A673 (cell line): ENCODE measurements around the gene AP1AR. TPM values are rescaled to one million over a fixed set of nuclear protein-coding genes. Genes with fewer than 3 reads are reported as not detected.
"Not testable (repeated sequence)": the region's sequence is repeated elsewhere in the genome, so short reads cannot be mapped to it uniquely, and the experiment has no call there.

Experiments used
- BruUV-seq: library from RNA; stranded (reverse); fragments of 400-500 nt; replicated peaks from 2 replicates; lab custom pipeline; 2021; lab: Mats Ljungman, UMichigan
- CTCF ChIA-PET: fragments of 300-600 bp; sonication (Branson Sonifier 250); formaldehyde crosslinking; loops from one replicate; lab custom pipeline; 2022; ENCODE audit warnings: antibody characterized with exemption; lab: Charles Lee
- POLR2A ChIA-PET: fragments of 300-600 bp; sonication (Branson Sonifier 250); formaldehyde crosslinking; loops from one replicate; lab custom pipeline; 2022; ENCODE audit warnings: antibody characterized with exemption; ENCODE audit not compliant: low non-redundant PET; lab: Charles Lee
- DNase-seq: peaks from one replicate; pipeline ENCODE4 v3.0.0-alpha.2; 2015; ENCODE audit warnings: low spot score
- H3K27ac ChIP-seq: fragments of 200-600 bp; sonication (generic); 2 replicates; pipeline ENCODE4 v1.5.1; 2016; ENCODE audit warnings: mixed run types, low read depth, mild to moderate bottlenecking, mixed read lengths, antibody characterized with exemption, low read length; ENCODE audit not compliant: poor library complexity, severe bottlenecking
- H3K27me3 ChIP-seq: fragments of 200-600 bp; sonication (generic); replicated peaks from 2 replicates; pipeline ENCODE4 v1.6.1; 2017; ENCODE audit warnings: mixed run types, low read depth, mild to moderate bottlenecking, mixed read lengths, antibody characterized with exemption, low read length; ENCODE audit not compliant: insufficient read depth, poor library complexity
- H3K36me3 ChIP-seq: fragments of 200-600 bp; sonication (generic); 2 replicates; pipeline ENCODE4 v1.6.1; 2016; ENCODE audit warnings: mixed run types, mild to moderate bottlenecking, mixed read lengths, antibody characterized with exemption, low read length; ENCODE audit not compliant: insufficient read depth, poor library complexity, severe bottlenecking
- H3K4me1 ChIP-seq: fragments of 200-600 bp; sonication (generic); 2 replicates; pipeline ENCODE4 v1.6.1; 2017; ENCODE audit warnings: mixed run types, mild to moderate bottlenecking, mixed read lengths, antibody characterized with exemption, low read length; ENCODE audit not compliant: insufficient read depth, poor library complexity, severe bottlenecking
- H3K4me3 ChIP-seq: fragments of 200-600 bp; sonication (generic); 2 replicates; pipeline ENCODE4 v1.5.1; 2016; ENCODE audit warnings: low read depth, mixed run types, mild to moderate bottlenecking, mixed read lengths, low read length; ENCODE audit not compliant: poor library complexity, severe bottlenecking
- H3K9me3 ChIP-seq: fragments of 200-600 bp; sonication (generic); 2 replicates; pipeline ENCODE4 v1.6.1; 2016; ENCODE audit warnings: mixed run types, low read depth, mild to moderate bottlenecking, mixed read lengths, antibody characterized with exemption, low read length; ENCODE audit not compliant: poor library complexity, severe bottlenecking
- EZH2 ChIP-seq: fragments of 200-600 bp; sonication (generic); IDR thresholded peaks from 2 replicates; pipeline ENCODE4 v1.6.1; 2017; ENCODE audit warnings: borderline replicate concordance, low read depth, mild to moderate bottlenecking, mixed read lengths, antibody characterized with exemption, low read length; ENCODE audit not compliant: poor library complexity, severe bottlenecking
- intact Hi-C: fragments of 100-400 bp; cut with micrococcal nuclease; formaldehyde crosslinking; loops from one replicate; pipeline ENCODE4 v1.10.0; 2022; ENCODE audit not compliant: unreplicated experiment
- total RNA-seq: library from RNA; stranded (reverse); gene quantifications from 2 replicates; pipeline ENCODE4 v1.2.3, GENCODE V29; 2021
- TF ChIP-seq, protein P1 (sequence below): fragments of 300-800, 200-600 bp; sonication (generic); conservative IDR thresholded peaks from 2 replicates; pipeline ENCODE4 v1.5.1; 2017; ENCODE audit warnings: low read depth, mild to moderate bottlenecking, antibody characterized with exemption, low read length, moderate library complexity, mixed read lengths

AP1AR gene
- total RNA-seq, 1 experiment from 2014 or later: 24.9 TPM

DNA sequence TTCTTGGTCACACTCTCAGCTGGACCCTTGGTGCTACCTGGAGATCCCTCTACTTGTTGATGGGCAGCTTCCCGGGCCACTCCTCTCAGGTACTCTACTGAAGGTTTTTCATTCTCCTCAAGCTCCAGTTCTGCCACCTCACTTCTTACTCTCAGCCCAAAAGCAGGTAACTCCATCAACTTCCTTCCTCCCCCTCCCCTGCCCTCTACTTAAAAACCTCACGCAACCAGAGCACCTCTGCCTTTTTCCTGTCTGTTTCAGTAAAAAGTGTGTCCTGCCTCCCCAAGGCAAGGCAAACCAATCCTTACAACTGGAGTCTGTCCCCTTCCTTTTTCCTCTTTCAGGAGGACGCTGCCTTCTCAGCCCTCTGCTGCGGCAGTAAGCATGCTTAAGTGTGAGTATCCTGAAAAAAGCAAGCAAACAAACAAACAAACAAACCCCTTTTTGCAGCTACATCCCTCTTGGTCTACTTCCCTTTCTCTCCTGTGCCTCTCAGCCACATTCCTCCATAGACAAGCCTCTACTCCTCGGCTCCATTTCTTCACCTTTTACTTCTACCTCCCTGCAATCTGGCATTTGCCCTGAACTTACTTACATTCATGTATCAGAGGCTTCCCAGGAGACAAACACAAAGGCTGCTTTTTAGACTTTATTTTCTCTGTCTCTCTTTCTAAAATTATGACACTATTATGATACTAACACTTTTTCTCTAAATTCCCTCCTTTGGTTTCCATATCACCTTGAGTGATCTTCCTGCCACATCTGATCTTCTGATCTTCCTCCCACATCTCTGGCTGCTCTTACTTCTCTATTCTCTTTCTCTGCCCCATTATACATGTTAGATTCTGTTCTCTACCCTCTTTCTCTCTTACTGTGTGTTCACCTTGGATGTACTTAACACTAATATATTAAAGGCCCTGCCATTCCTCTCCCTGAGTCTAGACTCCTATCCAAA lies 71.0 kb downstream of the AP1AR start:
- no TSS peak for BruUV-seq

DNA sequence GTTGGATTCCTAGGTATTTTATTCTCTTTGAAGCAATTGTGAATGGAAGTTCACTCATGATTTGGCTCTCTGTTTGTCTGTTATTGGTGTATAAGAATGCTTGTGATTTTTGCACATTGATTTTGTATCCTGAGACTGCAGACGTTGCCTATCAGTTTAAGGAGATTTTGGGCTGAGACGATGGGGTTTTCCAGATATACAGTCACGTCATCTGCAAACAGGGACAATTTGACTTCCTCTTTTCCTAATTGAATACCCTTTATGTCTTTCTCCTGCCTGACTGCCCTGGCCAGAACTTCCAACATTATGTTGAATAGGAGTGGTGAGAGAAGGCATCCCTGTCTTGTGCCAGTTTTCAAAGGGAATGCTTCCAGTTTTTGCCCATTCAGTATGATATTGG lies 73.9 kb downstream of the AP1AR start:
- H3K4me1 ChIP-seq, intact Hi-C loops, H3K9me3 ChIP-seq, POLR2A ChIA-PET, H3K4me3 ChIP-seq, H3K27ac ChIP-seq, DNase-seq, H3K36me3 ChIP-seq, H3K27me3 ChIP-seq, CTCF ChIA-PET, BruUV-seq: not testable (repeated sequence)

More for the DNA sequence above, 71.0 kb downstream of the AP1AR start:
- POLR2A ChIA-PET: no interaction called here
- Histone ChIP-seq H3K36me3 (no peaks in the 10 kb centered on the region), H3K4me1 (peaks cover 13% of the 10 kb centered on the region), H3K4me3 (no peak overlapping the region), H3K9me3 (no peaks in the 10 kb centered on the region), H3K27me3 (no peaks in the 10 kb centered on the region), H3K27ac (no peak overlapping the region)
- DNase-seq: no peak
- CTCF ChIA-PET: no interaction called here
- TF ChIP-seq EZH2: no peak
- TF ChIP-seq, protein P1, sequence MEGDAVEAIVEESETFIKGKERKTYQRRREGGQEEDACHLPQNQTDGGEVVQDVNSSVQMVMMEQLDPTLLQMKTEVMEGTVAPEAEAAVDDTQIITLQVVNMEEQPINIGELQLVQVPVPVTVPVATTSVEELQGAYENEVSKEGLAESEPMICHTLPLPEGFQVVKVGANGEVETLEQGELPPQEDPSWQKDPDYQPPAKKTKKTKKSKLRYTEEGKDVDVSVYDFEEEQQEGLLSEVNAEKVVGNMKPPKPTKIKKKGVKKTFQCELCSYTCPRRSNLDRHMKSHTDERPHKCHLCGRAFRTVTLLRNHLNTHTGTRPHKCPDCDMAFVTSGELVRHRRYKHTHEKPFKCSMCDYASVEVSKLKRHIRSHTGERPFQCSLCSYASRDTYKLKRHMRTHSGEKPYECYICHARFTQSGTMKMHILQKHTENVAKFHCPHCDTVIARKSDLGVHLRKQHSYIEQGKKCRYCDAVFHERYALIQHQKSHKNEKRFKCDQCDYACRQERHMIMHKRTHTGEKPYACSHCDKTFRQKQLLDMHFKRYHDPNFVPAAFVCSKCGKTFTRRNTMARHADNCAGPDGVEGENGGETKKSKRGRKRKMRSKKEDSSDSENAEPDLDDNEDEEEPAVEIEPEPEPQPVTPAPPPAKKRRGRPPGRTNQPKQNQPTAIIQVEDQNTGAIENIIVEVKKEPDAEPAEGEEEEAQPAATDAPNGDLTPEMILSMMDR: no peak
- intact Hi-C loops: no loop called here

DNA sequence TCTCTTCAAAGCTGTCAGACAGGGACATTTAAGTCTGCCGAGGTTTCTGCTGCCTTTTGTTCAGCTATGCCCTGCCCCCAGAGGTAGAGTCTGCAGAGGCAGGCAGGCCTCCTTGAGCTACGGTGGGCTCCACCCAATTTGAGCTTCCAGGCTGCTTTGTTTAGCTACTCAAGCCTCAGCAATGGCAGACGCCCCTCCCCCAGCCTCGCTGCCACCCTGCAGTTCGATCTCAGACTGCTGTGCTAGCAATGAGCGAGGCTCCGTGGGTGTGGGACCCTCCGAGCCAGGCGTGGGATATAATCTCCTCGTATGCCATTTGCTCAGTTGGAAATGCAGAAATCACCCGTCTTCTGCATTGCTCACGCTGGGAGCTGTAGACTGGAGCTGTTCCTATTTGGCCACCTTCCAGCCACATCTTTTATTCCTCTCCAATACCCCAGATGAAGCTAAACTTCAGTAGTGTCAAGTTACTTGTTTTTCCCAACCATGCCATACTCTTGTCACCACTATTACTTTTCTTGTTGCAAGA lies 77.7 kb downstream of the AP1AR start:
- BruUV-seq, POLR2A ChIA-PET, H3K9me3 ChIP-seq, H3K36me3 ChIP-seq, H3K27ac ChIP-seq, intact Hi-C loops, H3K4me1 ChIP-seq, H3K27me3 ChIP-seq, CTCF ChIA-PET: not testable (repeated sequence)
- peak overlapping the region; percentile 40 for H3K4me3 ChIP-seq
- DNase-seq: peak; percentile 77

DNA sequence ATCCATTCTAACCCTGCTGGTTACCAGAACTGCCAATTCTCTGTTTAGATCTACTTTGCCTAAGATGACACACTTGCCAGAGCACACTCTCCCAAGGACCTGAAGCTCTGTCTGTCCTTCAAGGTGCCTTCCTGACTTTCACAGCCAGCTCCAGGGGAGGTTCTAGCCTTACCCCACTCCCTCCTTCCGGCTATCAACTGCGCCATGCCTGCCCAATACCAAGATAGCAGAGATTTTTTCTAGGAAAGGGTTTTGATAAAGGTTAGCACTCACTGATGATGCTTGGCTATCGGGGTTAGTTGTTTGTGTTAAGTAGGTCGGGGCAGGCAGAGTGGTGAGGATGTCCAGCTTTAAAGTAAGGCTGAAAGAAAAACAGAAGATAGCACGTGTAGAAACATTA lies 79.9 kb downstream of the AP1AR start:
- ChIA-PET POLR2A (no interaction called here), CTCF (no interaction called here)
- no TSS peak for BruUV-seq
- Histone ChIP-seq H3K4me3 (no peak overlapping the region), H3K9me3 (no peaks in the 10 kb centered on the region), H3K27ac (no peak overlapping the region), H3K36me3 (no peaks in the 10 kb centered on the region), H3K27me3 (no peaks in the 10 kb centered on the region), H3K4me1 (peaks cover 6% of the 10 kb centered on the region)
- intact Hi-C loops: no loop called here
- no peak for DNase-seq
- no peak for TF ChIP-seq EZH2
